Liver (tissue), 3 donors: ENCODE results near the gene L3MBTL1.

Experiments used
- FOXA1 ChIP-seq: IDR thresholded peaks from 2 replicates; pipeline ENCODE4 v1.6.1; 2016; ENCODE audit warnings: antibody characterized with exemption
- GABPA ChIP-seq, 2 donors: IDR thresholded peaks in 1 of 2; conservative IDR thresholded peaks in 1 of 2; 2 replicates each; pipeline ENCODE4 v1.6.1; 2016; ENCODE audit warnings: antibody characterized with exemption in 2 of 2, mild to moderate bottlenecking in 1 of 2, moderate library complexity in 1 of 2
- JUND ChIP-seq, 2 donors: IDR thresholded peaks; 2 replicates each; pipeline ENCODE4 v1.6.1; 2016; ENCODE audit warnings: antibody characterized with exemption in 2 of 2
- RAD21 ChIP-seq, 2 donors: IDR thresholded peaks; 2 replicates each; pipeline ENCODE4 v1.6.1; 2016; ENCODE audit warnings: antibody characterized with exemption in 2 of 2, mild to moderate bottlenecking in 2 of 2
- SP1 ChIP-seq: IDR thresholded peaks from 2 replicates; pipeline ENCODE4 v1.6.1; 2018; ENCODE audit warnings: antibody characterized with exemption, mild to moderate bottlenecking
- YY1 ChIP-seq: IDR thresholded peaks from 2 replicates; pipeline ENCODE4 v1.6.1; 2016; ENCODE audit warnings: antibody characterized with exemption, mild to moderate bottlenecking
- TF ChIP-seq, protein P1 (sequence below): fragments of 150-350 bp; IDR thresholded peaks from 2 replicates; pipeline ENCODE4 v1.5.1; 2017; ENCODE audit warnings: improper control_type of control experiment, low read depth, low read length; ENCODE audit not compliant: missing input control
- donor health status: healthy.
- donor health status: healthy.

GRCh38 chr20:43560974-43561373, 53.5 kb downstream of the L3MBTL1 start:
- TF ChIP-seq, protein P1, sequence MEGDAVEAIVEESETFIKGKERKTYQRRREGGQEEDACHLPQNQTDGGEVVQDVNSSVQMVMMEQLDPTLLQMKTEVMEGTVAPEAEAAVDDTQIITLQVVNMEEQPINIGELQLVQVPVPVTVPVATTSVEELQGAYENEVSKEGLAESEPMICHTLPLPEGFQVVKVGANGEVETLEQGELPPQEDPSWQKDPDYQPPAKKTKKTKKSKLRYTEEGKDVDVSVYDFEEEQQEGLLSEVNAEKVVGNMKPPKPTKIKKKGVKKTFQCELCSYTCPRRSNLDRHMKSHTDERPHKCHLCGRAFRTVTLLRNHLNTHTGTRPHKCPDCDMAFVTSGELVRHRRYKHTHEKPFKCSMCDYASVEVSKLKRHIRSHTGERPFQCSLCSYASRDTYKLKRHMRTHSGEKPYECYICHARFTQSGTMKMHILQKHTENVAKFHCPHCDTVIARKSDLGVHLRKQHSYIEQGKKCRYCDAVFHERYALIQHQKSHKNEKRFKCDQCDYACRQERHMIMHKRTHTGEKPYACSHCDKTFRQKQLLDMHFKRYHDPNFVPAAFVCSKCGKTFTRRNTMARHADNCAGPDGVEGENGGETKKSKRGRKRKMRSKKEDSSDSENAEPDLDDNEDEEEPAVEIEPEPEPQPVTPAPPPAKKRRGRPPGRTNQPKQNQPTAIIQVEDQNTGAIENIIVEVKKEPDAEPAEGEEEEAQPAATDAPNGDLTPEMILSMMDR: no peak
- TF ChIP-seq FOXA1 (no peak), JUND (IDR thresholded peaks at IDR 0.05) (no peak), YY1 (no peak), RAD21 (IDR thresholded peaks at IDR 0.05) (no peak), GABPA (IDR thresholded peaks at IDR 0.05 in 1 of 2, conservative IDR thresholded peaks at IDR 0.05 in 1 of 2) (no peak), SP1 (no peak)
